ENCODE data around the gene NME4.
"Not testable (repeated sequence)": the region's sequence is repeated elsewhere in the genome, so short reads cannot be mapped to it uniquely, and the experiment has no call there.

- TF ChIP-seq CTCF (IDR thresholded peaks at IDR 0.05; ENCODE audit: insufficient read depth, low read length); POLR2AphosphoS5 (IDR thresholded peaks at IDR 0.05; ENCODE audit: low read depth); GABPA (IDR thresholded peaks at IDR 0.05; ENCODE audit: low read depth): not testable (repeated sequence)
These were observed 25.2 kb downstream of the NME4 start for GRCh38 chr16:422179-422578.

Data from HL-60 (cell line).